ENCODE measurements around the gene MDP1.

Gene MDP1

GRCh38 chr14:24198814-24199524 lies 16.9 kb downstream of the MDP1 start:
- DNase-seq (ENCODE audit: low read depth in 2 of 2), result no peak

GRCh38 chr14:24197056-24197450 lies 18.8 kb downstream of the MDP1 start:
- no peak for DNase-seq (ENCODE audit: low read depth in 2 of 2)

- DNase-seq (ENCODE audit: low read depth in 2 of 2), result no peak
Observed at GRCh38 chr14:24196071-24197055, 19.5 kb downstream of the MDP1 start.

GRCh38 chr14:24195186-24196070 lies 20.4 kb downstream of the MDP1 start, which contains the start of gene TM9SF1:
TSS of gene TM9SF1 (minus strand) at chr14:24195441. CDS start at chr14:24195019, 422 bp downstream.
- peak; percentile 68 for DNase-seq (ENCODE audit: low read depth in 2 of 2)

GRCh38 chr14:24194873-24195185 lies 21.0 kb downstream of the MDP1 start:
- DNase-seq (ENCODE audit: low read depth in 2 of 2), result no peak

- DNase-seq (ENCODE audit: low read depth in 2 of 2), result no peak
Observed at GRCh38 chr14:24194186-24194872, 21.5 kb downstream of the MDP1 start.

DNA sequence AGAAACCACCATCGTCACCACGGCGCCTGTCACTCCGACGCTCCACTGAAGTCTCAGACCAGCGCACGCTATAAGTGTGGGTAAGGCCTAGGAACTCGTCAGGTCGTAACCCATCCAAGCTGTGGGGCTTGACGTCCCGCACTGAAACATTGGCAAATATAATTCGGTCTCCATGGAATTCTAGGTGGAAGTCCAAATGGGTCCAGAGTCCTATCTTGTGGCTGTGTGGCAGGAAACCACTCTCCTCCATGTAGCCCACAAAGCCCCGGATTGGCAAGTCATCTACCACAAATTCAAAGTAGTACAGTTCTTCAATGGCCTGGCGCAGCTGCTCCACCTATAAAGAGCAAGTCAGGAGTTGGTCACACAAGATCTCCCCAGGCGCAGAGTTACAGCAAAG lies 22.9 kb downstream of the MDP1 start:
- no peak for DNase-seq (ENCODE audit: low read depth in 2 of 2)

DNA sequence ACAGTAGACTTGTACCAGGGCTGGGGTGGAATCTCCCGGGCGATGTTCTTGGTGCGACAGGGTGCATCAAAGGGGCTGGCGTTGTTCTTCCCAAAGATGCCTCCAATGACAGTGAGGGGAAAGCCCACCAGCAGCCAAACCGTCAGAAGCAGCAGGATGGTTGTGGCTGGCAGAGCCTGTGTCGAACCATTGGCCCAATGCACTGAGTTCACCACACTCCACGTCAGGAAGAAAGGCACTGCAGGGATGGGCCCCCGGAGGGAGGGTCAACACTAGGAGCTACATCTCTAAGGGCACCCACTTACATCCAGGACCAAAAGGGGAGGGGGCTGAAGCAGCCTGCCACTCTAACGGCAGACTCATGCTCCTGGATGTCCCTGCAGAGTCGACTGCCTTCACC lies 25.4 kb downstream of the MDP1 start:
- DNase-seq (ENCODE audit: low read depth in 2 of 2), result no peak

DNA sequence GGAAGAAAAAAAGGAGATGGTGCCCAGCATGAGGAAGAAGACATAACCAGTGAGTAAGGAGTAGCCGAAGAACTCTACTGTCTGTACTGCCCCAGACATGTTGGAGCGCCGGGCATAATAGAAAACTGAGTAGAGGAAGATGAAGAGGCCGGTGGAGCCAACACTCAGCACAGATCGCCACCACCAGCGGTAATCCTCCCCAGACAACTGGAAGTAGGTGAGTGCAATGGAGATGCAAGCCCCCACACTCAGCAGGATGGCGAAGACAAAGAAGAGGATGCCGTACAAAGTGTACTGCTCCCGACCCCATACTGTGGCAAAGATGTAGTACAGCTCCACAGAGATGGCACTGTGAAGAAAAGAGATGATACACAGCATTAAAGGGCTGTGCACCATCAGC lies 26.4 kb downstream of the MDP1 start:
- DNase-seq (ENCODE audit: low read depth in 2 of 2), result no peak

GRCh38 chr14:24189059-24189375 lies 26.8 kb downstream of the MDP1 start:
- no peak for DNase-seq (ENCODE audit: low read depth in 2 of 2)

GRCh38 chr14:24188251-24189058 lies 27.4 kb downstream of the MDP1 start, which contains the start of gene IPO4:
TSS of gene IPO4 (minus strand) at chr14:24188816. CDS start at chr14:24188787, 29 bp downstream.
- peak; percentile 82 to 87 for DNase-seq (ENCODE audit: low read depth in 2 of 2)

DNA sequence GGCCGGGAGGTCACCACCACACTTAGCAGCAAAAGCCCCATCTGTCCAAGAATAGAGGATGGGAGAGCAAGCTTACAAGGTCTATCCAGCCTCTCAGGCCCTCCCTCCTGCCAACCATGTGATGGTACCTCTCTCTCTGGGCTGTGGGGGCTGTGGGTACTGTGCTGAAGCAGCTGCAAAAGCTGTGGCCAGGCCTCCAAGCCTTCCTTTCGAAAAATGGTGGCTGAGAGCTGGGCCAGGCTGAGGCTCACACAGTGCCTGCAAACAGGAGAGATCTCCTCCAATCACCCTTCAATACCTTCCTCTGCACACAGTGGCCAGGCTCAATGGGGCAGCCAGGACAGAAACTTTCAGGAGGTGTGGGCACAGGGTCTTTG lies 28.3 kb downstream of the MDP1 start:
- no peak for DNase-seq (ENCODE audit: low read depth in 2 of 2)

DNA sequence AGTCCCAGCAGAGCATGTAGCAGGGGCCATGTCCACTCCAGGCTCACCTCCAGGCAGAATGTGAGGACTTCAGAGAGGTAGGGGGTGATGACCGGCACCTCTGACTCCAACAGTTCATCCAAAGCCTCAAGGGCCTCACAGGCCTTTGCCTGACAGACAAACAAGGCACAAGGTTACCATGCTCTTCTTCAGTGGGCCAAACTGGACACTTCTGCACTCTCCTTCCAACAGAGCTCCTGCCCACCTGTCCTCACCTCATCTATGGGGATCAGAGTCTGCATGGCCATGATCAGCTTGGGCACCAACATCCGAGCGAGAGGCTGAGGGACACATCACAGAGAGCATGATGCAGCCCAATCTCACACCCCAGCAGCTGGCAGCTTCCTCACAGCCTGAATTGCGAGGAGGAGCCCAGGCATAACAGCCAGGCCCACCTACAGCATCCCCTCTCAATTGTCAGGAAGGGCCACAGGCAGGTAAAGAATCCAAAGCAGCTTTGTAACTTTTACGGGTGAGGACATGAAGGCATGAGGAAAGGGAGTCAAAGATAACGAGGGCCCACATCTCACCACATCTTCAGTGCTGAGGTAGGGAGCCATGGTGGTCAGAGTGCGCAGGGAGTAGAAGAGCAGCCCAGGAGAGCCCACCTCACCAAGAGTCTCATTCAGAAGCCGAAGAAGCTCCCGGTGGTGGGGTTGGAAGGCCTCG lies 28.9 kb downstream of the MDP1 start:
- DNase-seq (ENCODE audit: low read depth in 2 of 2), result no peak

DNA sequence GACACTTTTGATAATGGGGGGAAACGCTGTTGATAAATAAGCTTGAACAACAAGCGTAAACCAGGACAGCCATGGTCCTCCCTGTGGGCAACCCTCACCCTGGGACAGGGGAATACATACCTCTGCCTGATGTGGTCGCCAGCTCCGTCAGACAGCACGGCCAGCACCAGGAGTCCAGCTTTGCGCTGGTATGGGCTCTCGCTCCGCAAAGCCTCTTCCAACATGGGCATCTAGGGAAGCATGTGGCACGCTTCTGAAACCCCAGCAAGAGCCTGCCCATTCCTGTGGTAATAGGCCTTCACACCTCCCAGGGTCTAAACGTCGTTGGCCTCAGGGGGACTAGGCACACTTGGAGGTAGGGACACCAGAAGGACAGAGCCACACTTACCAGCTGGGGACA lies 30.1 kb downstream of the MDP1 start:
- DNase-seq (ENCODE audit: low read depth in 2 of 2), result no peak

- DNase-seq (ENCODE audit: low read depth in 2 of 2), result no peak
Observed at GRCh38 chr14:24185026-24185425, 30.8 kb downstream of the MDP1 start.

- no peak for DNase-seq (ENCODE audit: low read depth in 2 of 2)
Observed at GRCh38 chr14:24184104-24184970, 31.5 kb downstream of the MDP1 start.

DNA sequence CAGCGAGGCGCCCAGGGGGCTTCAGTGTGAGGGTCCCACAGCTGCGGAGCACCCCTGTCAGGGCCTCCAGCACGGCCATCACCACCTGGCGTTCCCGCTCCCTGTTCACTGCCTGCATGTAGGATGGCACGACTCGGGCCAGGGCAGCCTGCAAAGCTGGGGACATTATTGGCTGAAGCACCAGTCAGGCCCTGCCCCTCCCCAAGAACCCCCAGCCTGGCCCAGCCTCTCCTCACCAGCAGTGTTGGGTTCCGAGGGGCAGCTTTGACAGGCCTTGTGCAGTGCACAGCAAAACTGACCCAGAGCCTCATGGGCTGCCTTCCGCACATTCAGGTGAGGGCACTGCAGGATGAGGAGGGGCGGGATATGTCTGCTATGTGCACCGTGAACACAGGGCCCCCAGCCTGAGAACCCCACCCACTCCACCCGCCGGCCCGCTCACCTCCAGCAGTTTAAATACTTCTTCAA lies 32.8 kb downstream of the MDP1 start:
- DNase-seq (ENCODE audit: low read depth in 2 of 2), result no peak

DNA sequence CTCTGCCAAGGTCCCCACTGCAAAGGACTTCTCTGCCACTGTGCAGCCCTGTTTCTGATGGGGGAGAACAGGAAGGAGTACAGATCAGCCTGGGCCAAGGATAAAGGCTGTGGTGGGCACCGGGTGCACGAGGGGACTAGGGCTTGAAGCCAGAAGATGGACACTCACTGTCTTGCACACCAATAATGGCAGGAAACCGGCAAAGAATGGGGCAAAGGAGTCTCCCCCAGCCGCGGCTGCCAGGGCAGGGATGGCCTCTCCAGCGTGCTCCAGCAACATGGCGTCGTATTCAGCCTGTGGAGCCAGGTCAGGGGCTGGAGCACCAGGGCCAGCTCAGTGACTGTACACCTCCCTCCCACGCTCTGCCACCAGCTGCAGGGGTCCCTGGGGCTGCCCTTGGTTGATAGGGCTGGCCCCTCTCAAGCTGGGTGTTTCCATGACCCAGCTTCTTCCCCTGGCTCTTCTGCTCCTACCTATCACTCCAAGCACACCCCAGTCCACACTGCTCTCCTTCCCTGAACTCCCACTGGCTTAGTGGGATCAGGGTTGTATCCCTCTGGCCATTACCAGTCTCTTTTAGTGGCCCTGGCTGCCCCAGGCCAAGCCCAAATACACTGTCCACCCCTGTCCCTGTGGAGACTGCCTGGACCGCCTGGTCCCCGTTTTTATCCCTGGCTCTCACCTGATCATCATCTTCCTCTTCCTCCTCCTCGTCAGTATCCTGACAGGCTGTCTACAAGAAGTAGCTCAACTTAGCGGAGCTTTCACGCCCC lies 33.6 kb downstream of the MDP1 start:
- DNase-seq (ENCODE audit: low read depth in 2 of 2), result no peak
